Activated gamma-delta T cell treated with Interleukin-2 at 50 U/mL for 16 hours (primary cell): ENCODE results near the gene SLC35F6.
"Not testable (repeated sequence)": the region's sequence is repeated elsewhere in the genome, so short reads cannot be mapped to it uniquely, and the experiment has no call there.

ENCODE experiments used
- DNase-seq: peaks from one replicate; pipeline ENCODE4 v3.0.0-alpha.2; 2020

SLC35F6 gene

GRCh38 chr2:26731714-26732113 lies 32.4 kb upstream of the SLC35F6 start:
- no peak for DNase-seq

- no peak for DNase-seq
Observed at GRCh38 chr2:26732446-26732845, 31.6 kb upstream of the SLC35F6 start.

GRCh38 chr2:26733413-26733812 lies 30.7 kb upstream of the SLC35F6 start:
- DNase-seq = no peak

GRCh38 chr2:26735097-26735496 lies 29.0 kb upstream of the SLC35F6 start:
- DNase-seq = no peak

GRCh38 chr2:26735883-26736588 lies 28.0 kb upstream of the SLC35F6 start:
- no peak for DNase-seq

GRCh38 chr2:26737221-26737620 lies 26.9 kb upstream of the SLC35F6 start:
- no peak for DNase-seq

- DNase-seq = no peak
Observed at GRCh38 chr2:26738481-26738880, 25.6 kb upstream of the SLC35F6 start.

- no peak for DNase-seq
Observed at GRCh38 chr2:26739514-26739913, 24.6 kb upstream of the SLC35F6 start.

GRCh38 chr2:26740346-26740745 lies 23.7 kb upstream of the SLC35F6 start:
- DNase-seq = no peak

GRCh38 chr2:26740890-26741302 lies 23.2 kb upstream of the SLC35F6 start:
- no peak for DNase-seq

GRCh38 chr2:26742048-26742770 lies 21.9 kb upstream of the SLC35F6 start:
- DNase-seq = no peak

GRCh38 chr2:26743852-26744251 lies 20.2 kb upstream of the SLC35F6 start:
- no peak for DNase-seq

GRCh38 chr2:26744953-26745352 lies 19.1 kb upstream of the SLC35F6 start:
- DNase-seq = no peak

- peak; percentile 77 for DNase-seq
Observed at GRCh38 chr2:26745609-26746327, 18.3 kb upstream of the SLC35F6 start.

GRCh38 chr2:26746934-26747333 lies 17.1 kb upstream of the SLC35F6 start:
- DNase-seq = no peak

- not testable (repeated sequence) for DNase-seq
Observed at GRCh38 chr2:26749787-26750420, 14.2 kb upstream of the SLC35F6 start.

GRCh38 chr2:26750467-26750866 lies 13.6 kb upstream of the SLC35F6 start:
- not testable (repeated sequence) for DNase-seq

GRCh38 chr2:26752656-26753055 lies 11.4 kb upstream of the SLC35F6 start:
- DNase-seq = no peak

GRCh38 chr2:26754539-26754938 lies 9.5 kb upstream of the SLC35F6 start:
- no peak for DNase-seq

- DNase-seq = no peak
Observed at GRCh38 chr2:26754972-26755670, 9.0 kb upstream of the SLC35F6 start.

- no peak for DNase-seq
Observed at GRCh38 chr2:26756337-26756736, 7.7 kb upstream of the SLC35F6 start.

- no peak for DNase-seq
Observed at GRCh38 chr2:26757873-26758789, 6.0 kb upstream of the SLC35F6 start.
